ENCODE measurements around the gene SURF2. TPM values are rescaled to one million over a fixed set of nuclear protein-coding genes. Genes with fewer than 3 reads are reported as not detected.

The SURF2 gene
- total RNA-seq, 1 donor from 2014 or later, result 15.4 TPM

DNA sequence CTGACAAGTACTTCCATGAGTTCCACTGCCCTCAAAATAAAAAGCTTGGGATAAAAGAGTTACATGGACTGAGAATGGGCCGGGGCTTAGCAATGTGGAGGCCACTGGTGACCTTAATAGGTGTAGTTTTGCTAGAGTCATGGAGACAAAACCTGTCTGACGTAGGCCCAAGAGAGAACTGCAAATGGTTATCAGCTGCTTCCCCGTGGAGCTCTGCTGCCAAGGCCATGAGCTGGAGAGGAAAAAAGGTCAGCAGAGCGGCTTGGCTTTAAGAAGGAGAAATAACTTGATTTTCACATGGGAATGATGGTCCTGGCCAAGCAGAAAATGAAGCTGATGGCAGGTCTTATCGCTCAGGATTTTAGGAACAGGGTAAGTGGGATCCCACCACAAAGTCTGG is 16.7 kb upstream of the SURF2 start:
- peaks cover 22% of the 10 kb centered on the region for H3K36me3 Mint-ChIP-seq (ENCODE audit: unreplicated experiment)
- H3K9me3 Mint-ChIP-seq (ENCODE audit: unreplicated experiment), result no peaks in the 10 kb centered on the region
- DNase-seq (ENCODE audit: extremely low spot score, unreplicated experiment), result no peak
- no peak overlapping the region for H3K4me3 Mint-ChIP-seq (ENCODE audit: unreplicated experiment)
- no peaks in the 10 kb centered on the region for H3K27me3 Mint-ChIP-seq (ENCODE audit: unreplicated experiment)
- peaks cover 16% of the 10 kb centered on the region for H3K4me1 Mint-ChIP-seq (ENCODE audit: unreplicated experiment)
- H3K27ac Mint-ChIP-seq (ENCODE audit: unreplicated experiment), result no peak overlapping the region
- TF ChIP-seq, protein P1, sequence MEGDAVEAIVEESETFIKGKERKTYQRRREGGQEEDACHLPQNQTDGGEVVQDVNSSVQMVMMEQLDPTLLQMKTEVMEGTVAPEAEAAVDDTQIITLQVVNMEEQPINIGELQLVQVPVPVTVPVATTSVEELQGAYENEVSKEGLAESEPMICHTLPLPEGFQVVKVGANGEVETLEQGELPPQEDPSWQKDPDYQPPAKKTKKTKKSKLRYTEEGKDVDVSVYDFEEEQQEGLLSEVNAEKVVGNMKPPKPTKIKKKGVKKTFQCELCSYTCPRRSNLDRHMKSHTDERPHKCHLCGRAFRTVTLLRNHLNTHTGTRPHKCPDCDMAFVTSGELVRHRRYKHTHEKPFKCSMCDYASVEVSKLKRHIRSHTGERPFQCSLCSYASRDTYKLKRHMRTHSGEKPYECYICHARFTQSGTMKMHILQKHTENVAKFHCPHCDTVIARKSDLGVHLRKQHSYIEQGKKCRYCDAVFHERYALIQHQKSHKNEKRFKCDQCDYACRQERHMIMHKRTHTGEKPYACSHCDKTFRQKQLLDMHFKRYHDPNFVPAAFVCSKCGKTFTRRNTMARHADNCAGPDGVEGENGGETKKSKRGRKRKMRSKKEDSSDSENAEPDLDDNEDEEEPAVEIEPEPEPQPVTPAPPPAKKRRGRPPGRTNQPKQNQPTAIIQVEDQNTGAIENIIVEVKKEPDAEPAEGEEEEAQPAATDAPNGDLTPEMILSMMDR (IDR thresholded peaks at IDR 0.05), result no peak

DNA sequence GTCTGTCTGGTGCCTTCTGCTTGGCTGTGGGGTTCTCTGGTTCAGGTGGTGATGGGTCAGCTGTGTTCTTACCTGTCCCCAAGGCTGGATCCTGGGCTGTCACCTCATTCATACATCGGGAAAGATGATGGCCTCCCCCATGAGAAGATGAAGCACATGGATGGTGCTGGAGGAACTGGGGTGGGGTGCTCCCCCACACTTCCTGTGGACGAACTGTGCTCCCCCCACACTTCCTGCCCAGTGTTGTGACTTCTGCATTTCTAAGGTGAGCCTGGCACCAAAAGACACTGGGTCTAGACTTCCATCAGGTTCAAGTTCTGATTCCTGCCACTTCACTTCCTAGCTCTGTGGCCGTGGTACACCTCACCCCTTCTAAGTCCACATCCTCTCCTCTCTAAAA is 16.1 kb upstream of the SURF2 start:
- no peak for DNase-seq (ENCODE audit: extremely low spot score, unreplicated experiment)
- H3K4me3 Mint-ChIP-seq (ENCODE audit: unreplicated experiment), result no peak overlapping the region

DNA sequence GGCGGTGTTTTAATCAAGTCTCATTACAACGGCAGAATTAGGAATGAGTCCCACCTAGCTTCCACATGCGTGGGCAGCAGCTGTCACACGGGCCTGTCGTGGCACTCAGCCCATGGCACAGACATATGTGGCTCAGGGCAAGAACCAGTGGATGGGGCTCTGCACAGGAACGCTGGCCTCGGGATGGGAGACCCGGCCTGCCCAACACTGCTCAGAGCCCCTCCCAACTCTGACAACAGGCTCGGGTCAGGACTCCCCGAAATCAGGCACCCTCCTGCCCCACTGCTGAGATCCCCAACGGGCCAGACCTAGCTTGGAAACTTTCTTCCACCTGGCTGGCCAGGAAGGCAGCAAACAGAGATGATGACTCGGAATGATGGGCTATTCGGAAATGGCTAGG is 15.4 kb upstream of the SURF2 start:
- H3K9me3 Mint-ChIP-seq (ENCODE audit: unreplicated experiment), result no peaks in the 10 kb centered on the region
- no peak overlapping the region for H3K27ac Mint-ChIP-seq (ENCODE audit: unreplicated experiment)
- DNase-seq (ENCODE audit: extremely low spot score, unreplicated experiment), result no peak
- H3K36me3 Mint-ChIP-seq (ENCODE audit: unreplicated experiment), result peaks cover 24% of the 10 kb centered on the region
- no peaks in the 10 kb centered on the region for H3K27me3 Mint-ChIP-seq (ENCODE audit: unreplicated experiment)
- TF ChIP-seq, protein P1 (IDR thresholded peaks at IDR 0.05), result no peak
- H3K4me1 Mint-ChIP-seq (ENCODE audit: unreplicated experiment), result peaks cover 5% of the 10 kb centered on the region
- no peak overlapping the region for H3K4me3 Mint-ChIP-seq (ENCODE audit: unreplicated experiment)

More for the DNA sequence above, 16.1 kb upstream of the SURF2 start:
- TF ChIP-seq, protein P1 (IDR thresholded peaks at IDR 0.05), result no peak
- H3K9me3 Mint-ChIP-seq (ENCODE audit: unreplicated experiment), result no peaks in the 10 kb centered on the region
- peaks cover 24% of the 10 kb centered on the region for H3K36me3 Mint-ChIP-seq (ENCODE audit: unreplicated experiment)
- no peak overlapping the region for H3K27ac Mint-ChIP-seq (ENCODE audit: unreplicated experiment)
- H3K27me3 Mint-ChIP-seq (ENCODE audit: unreplicated experiment), result no peaks in the 10 kb centered on the region
- H3K4me1 Mint-ChIP-seq (ENCODE audit: unreplicated experiment), result peaks cover 11% of the 10 kb centered on the region

DNA sequence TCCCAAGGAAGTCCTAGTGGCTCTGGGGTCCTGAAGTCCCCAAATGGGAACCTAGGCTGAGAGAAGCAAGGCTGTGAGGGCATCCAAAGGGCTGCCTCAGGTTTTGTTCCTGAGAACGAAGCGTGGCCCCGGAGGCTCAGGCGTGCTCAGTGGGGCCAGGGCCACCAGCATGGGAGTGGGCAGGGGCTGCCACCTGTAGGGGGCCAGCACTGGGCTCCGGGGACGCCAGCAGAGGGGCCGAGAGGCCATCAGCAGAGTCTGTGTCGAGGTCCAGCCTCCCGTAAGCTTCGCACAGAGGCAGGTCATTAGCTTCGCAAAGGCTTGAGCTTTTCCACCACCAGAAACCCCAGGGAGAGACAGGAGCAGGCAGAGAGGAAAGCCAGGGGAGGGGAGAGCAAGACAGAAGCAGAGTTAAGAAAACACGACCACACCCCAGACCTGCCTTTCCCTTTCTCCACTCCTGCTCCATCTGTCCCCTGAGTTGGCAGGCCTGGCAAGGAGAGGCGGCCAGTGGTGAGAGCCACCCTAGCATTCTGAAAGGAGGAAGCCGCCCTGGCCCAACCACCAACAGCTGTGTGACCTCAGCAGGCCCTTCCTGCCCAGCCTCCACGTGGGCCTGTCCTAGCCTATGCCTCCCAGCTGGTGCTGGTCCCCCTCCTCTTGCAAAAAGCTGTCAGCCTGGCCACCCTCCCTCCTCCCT is 14.8 kb upstream of the SURF2 start:
- TF ChIP-seq, protein P1 (IDR thresholded peaks at IDR 0.05), result no peak
- Mint-ChIP-seq H3K36me3 (ENCODE audit: unreplicated experiment) (peaks cover 24% of the 10 kb centered on the region), H3K27ac (ENCODE audit: unreplicated experiment) (no peak overlapping the region), H3K4me3 (ENCODE audit: unreplicated experiment) (no peak overlapping the region), H3K27me3 (ENCODE audit: unreplicated experiment) (no peaks in the 10 kb centered on the region), H3K9me3 (ENCODE audit: unreplicated experiment) (no peaks in the 10 kb centered on the region), H3K4me1 (ENCODE audit: unreplicated experiment) (peaks cover 7% of the 10 kb centered on the region)
- DNase-seq (ENCODE audit: extremely low spot score, unreplicated experiment), result no peak

DNA sequence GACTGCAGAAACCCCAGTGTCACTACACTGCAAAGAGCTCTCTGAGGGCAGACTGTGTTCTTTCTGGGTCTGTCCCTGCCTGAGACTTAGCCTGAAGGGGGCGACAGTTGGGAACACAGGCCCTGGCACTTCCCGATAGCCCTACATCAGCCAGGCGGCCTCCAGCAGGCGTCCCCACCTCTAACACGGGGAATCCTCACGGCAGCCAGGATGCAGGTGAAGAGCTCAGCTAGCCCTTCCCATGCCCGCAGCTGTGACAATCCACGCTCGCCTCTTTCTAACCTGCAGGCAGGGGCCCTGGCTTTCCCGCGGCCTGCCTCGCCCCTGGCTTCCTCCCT is 14.3 kb upstream of the SURF2 start:
- Mint-ChIP-seq H3K36me3 (ENCODE audit: unreplicated experiment) (peaks cover 24% of the 10 kb centered on the region), H3K27ac (ENCODE audit: unreplicated experiment) (no peak overlapping the region), H3K4me3 (ENCODE audit: unreplicated experiment) (no peak overlapping the region), H3K4me1 (ENCODE audit: unreplicated experiment) (peaks cover 11% of the 10 kb centered on the region), H3K27me3 (ENCODE audit: unreplicated experiment) (no peaks in the 10 kb centered on the region), H3K9me3 (ENCODE audit: unreplicated experiment) (no peaks in the 10 kb centered on the region)
- TF ChIP-seq, protein P1 (IDR thresholded peaks at IDR 0.05), result no peak
- DNase-seq (ENCODE audit: extremely low spot score, unreplicated experiment), result no peak

All from osteocyte (in vitro differentiated cells).